ENCODE measurements around the gene APMAP.
A peak's percentile ranks its signal among the peaks of the same experiment; 100 is the strongest.

APMAP gene

GRCh38 chr20:24993337-24994185 lies 1.0 kb upstream of the APMAP start:
- no peaks in the 10 kb centered on the region for H3K9me3 ChIP-seq
- peak overlapping the region; percentile 96 for H3K27ac ChIP-seq
- H3K27me3 ChIP-seq, result peaks cover 6% of the 10 kb centered on the region
- TF ChIP-seq CTCF (IDR thresholded peaks at IDR 0.05), result no peak
- H3K4me1 ChIP-seq (ENCODE audit: control insufficient read depth in 1 of 2, insufficient read depth in 1 of 2, low read depth in 1 of 2, low read length in 1 of 2), result peaks cover 50 to 66% of the 10 kb centered on the region in 2 experiments
- peak overlapping the region; percentile 92 to 94 for H3K4me3 ChIP-seq (ENCODE audit: low read depth in 1 of 2, low read length in 1 of 2)
- H3K36me3 ChIP-seq, result no peaks in the 10 kb centered on the region

- H3K4me3 ChIP-seq (ENCODE audit: low read depth in 1 of 2, low read length in 1 of 2), result peak overlapping the region; percentile 92 to 94
- H3K36me3 ChIP-seq, result no peaks in the 10 kb centered on the region
- TF ChIP-seq CTCF (IDR thresholded peaks at IDR 0.05), result no peak
- H3K27me3 ChIP-seq, result peaks cover 6% of the 10 kb centered on the region
- H3K4me1 ChIP-seq (ENCODE audit: control insufficient read depth in 1 of 2, insufficient read depth in 1 of 2, low read depth in 1 of 2, low read length in 1 of 2), result peaks cover 66 to 69% of the 10 kb centered on the region in 2 experiments
- H3K9me3 ChIP-seq, result no peaks in the 10 kb centered on the region
- peak overlapping the region; percentile 96 for H3K27ac ChIP-seq
Measured at GRCh38 chr20:24991897-24992486, 559 bp downstream of the APMAP start.

DNA sequence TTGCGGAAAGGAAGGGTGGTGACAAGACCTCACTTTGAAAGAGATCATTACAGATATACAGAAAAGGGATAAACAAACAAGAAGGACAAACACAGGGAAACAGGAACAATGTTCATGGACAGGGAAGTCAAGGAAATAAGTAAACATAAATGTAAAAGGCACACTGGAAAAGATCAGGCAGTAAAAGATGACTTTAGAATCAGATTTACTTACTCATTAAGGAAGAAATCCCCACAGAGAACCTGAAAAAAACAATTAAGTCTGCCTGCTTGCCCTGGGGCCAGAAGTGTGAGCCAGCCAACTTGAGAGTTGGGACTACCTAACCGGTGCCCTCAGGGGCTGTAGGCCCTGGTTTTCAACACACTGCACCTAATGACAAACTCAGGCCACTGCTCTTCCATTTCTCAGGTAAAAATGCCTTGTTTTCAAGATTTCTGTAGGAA lies 1.7 kb downstream of the APMAP start:
- Histone ChIP-seq H3K27me3 (peaks cover 1% of the 10 kb centered on the region), H3K9me3 (no peaks in the 10 kb centered on the region), H3K36me3 (no peaks in the 10 kb centered on the region), H3K4me3 (ENCODE audit: low read depth in 1 of 2, low read length in 1 of 2) (peak overlapping the region; percentile 92 to 94), H3K4me1 (ENCODE audit: control insufficient read depth in 1 of 2, insufficient read depth in 1 of 2, low read depth in 1 of 2, low read length in 1 of 2) (peaks cover 78 to 81% of the 10 kb centered on the region in 2 experiments), H3K27ac (peak overlapping the region; percentile 96)
- no peak for TF ChIP-seq CTCF (IDR thresholded peaks at IDR 0.05)

DNA sequence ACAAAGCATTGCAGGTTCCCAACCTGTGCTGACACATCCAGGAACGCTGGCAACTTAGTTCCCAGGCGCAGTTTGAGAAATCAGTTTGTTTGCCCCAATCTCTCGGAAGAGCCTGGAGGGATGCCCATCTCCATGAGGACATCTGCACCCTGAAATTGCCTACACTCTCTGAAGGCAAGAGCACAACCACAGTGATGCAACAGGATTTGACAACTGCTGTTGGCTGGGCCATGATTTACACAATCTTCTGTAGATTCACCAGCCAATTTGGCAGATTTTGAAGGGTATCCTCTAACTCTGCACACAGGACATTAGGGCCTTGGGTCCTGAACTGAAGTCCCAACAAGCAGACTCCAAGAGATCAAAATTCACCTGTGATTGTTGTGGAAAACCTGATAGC lies 3.4 kb downstream of the APMAP start:
- H3K27ac ChIP-seq, result peak overlapping the region; percentile 96
- TF ChIP-seq CTCF (IDR thresholded peaks at IDR 0.05), result no peak
- no peaks in the 10 kb centered on the region for H3K27me3 ChIP-seq
- no peaks in the 10 kb centered on the region for H3K9me3 ChIP-seq
- H3K4me1 ChIP-seq (ENCODE audit: control insufficient read depth in 1 of 2, insufficient read depth in 1 of 2, low read depth in 1 of 2, low read length in 1 of 2), result peaks cover 86 to 88% of the 10 kb centered on the region in 2 experiments
- H3K4me3 ChIP-seq (ENCODE audit: low read depth in 1 of 2, low read length in 1 of 2), result peak overlapping the region; percentile 92 to 94
- no peaks in the 10 kb centered on the region for H3K36me3 ChIP-seq

DNA sequence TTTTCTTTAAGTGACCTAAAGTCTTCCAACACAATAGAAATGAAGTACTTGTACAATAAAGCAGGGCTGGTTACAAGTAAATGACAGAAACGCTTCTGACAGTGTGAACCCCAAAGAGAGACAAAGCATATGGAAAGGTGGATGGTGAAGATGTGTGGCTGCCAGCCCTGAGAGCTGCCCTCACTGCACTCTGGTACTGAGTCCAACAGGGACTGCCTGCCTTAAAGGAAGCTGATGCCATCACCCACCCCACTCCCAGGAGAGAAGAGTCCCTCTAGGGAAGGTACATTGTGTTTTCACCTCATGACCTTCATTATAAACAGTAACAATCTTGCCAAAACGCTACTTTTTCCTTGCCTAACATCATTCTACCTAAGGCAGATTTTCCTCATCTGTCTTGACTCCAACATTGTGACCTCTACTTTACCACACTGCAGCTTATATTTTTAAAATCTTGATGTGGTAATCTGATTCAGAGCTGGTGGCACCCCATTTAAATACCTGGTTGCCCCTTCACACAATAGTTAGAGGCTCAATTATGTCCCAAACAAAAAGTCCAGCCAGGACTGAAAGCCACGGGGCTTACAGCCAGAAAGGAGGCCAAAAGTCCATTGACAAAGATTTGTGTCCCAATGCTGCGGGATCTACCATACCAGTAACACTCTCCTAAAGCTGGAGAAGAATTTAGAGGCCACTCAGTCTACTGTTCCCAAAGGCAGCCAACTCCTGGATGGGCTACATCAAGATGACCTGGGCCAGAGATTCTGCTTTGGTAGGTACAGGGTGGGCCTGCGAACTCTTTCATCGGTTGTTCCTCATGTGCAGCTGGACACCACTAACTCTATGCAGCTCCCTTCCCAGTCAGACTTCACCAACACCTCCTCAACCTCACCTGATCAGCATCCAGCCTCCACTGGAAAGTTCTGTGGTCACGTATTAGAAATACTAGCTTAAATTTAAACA lies 4.4 kb downstream of the APMAP start:
- no peaks in the 10 kb centered on the region for H3K9me3 ChIP-seq
- no peaks in the 10 kb centered on the region for H3K27me3 ChIP-seq
- no peak for TF ChIP-seq CTCF (IDR thresholded peaks at IDR 0.05)
- peak overlapping the region; percentile 92 to 94 for H3K4me3 ChIP-seq (ENCODE audit: low read depth in 1 of 2, low read length in 1 of 2)
- peaks cover 5% of the 10 kb centered on the region for H3K36me3 ChIP-seq
- H3K4me1 ChIP-seq (ENCODE audit: control insufficient read depth in 1 of 2, insufficient read depth in 1 of 2, low read depth in 1 of 2, low read length in 1 of 2), result peaks cover 89 to 92% of the 10 kb centered on the region in 2 experiments
- peak overlapping the region; percentile 96 for H3K27ac ChIP-seq

Measured in neutrophil (primary cell).